Glutamatergic neuron (in vitro differentiated cells): Measurements from ENCODE around the gene ADAMTS6. TPM values are rescaled to one million over a fixed set of nuclear protein-coding genes. Genes with fewer than 3 reads are reported as not detected.

ENCODE experiments used
- DNase-seq: peaks from one replicate; pipeline ENCODE4 v3.0.0; 2022
- H3K27ac Mint-ChIP-seq: one replicate; pipeline ENCODE4 v1.8.0; 2020; ENCODE audit warnings: mild to moderate bottlenecking, mixed read lengths, inconsistent platforms; ENCODE audit not compliant: unreplicated experiment
- H3K27me3 Mint-ChIP-seq: one replicate; pipeline ENCODE4 v1.8.0; 2020; ENCODE audit warnings: mild to moderate bottlenecking, moderate library complexity, mixed read lengths, inconsistent platforms; ENCODE audit not compliant: unreplicated experiment
- H3K36me3 Mint-ChIP-seq: one replicate; pipeline ENCODE4 v1.8.0; 2020; ENCODE audit warnings: mild to moderate bottlenecking, mixed read lengths, inconsistent platforms; ENCODE audit not compliant: unreplicated experiment
- H3K4me1 Mint-ChIP-seq: one replicate; pipeline ENCODE4 v1.8.0; 2020; ENCODE audit warnings: mild to moderate bottlenecking, low read depth, mixed read lengths, inconsistent platforms; ENCODE audit not compliant: unreplicated experiment
- H3K4me3 Mint-ChIP-seq: one replicate; pipeline ENCODE4 v1.8.0; 2020; ENCODE audit warnings: mild to moderate bottlenecking, mixed read lengths, inconsistent platforms; ENCODE audit not compliant: unreplicated experiment
- H3K9me3 Mint-ChIP-seq: one replicate; pipeline ENCODE4 v1.8.0; 2020; ENCODE audit warnings: mild to moderate bottlenecking, moderate library complexity, mixed read lengths, inconsistent platforms; ENCODE audit not compliant: unreplicated experiment
- total RNA-seq: library from RNA; stranded (reverse); fragmentation: NEBNext Ultra II Directional; extraction: Animal tissue kit (Norgen Biotek cat#: 25700); gene quantifications from one replicate; pipeline ENCODE4 v1.2.1, GENCODE V29; 2021; ENCODE audit not compliant: unreplicated experiment
- TF ChIP-seq, protein P1 (sequence below): fragments of 200-600 bp; sonication (generic); IDR thresholded peaks from one replicate; pipeline ENCODE4 v1.5.0; 2021; ENCODE audit not compliant: partially characterized antibody, unreplicated experiment

The ADAMTS6 gene
- total RNA-seq, 1 donor from 2014 or later, result 2.1 TPM

DNA sequence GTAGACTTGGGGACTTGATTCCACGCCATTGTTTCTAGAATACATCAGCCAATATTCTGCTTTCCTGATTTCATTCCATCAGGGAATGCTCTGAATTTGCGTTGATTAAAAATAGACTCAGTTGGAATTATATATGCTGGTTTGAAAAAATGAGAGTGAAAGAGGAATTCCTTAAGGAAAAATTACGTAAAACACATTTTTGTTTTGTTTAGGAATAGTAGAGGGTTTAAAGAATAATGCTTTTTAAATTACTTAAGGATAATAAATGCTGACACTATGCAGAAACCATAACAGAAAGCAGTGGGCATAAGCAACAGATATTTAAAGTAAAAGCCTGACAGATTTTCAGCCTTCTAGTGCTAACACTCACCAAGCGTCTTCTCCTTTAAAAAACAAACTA, 235.0 kb downstream of the ADAMTS6 start:
- Mint-ChIP-seq H3K27me3 (no peaks in the 10 kb centered on the region), H3K36me3 (no peaks in the 10 kb centered on the region), H3K4me1 (peaks cover 2% of the 10 kb centered on the region), H3K4me3 (no peak overlapping the region), H3K9me3 (no peaks in the 10 kb centered on the region), H3K27ac (no peak overlapping the region)
- TF ChIP-seq, protein P1, sequence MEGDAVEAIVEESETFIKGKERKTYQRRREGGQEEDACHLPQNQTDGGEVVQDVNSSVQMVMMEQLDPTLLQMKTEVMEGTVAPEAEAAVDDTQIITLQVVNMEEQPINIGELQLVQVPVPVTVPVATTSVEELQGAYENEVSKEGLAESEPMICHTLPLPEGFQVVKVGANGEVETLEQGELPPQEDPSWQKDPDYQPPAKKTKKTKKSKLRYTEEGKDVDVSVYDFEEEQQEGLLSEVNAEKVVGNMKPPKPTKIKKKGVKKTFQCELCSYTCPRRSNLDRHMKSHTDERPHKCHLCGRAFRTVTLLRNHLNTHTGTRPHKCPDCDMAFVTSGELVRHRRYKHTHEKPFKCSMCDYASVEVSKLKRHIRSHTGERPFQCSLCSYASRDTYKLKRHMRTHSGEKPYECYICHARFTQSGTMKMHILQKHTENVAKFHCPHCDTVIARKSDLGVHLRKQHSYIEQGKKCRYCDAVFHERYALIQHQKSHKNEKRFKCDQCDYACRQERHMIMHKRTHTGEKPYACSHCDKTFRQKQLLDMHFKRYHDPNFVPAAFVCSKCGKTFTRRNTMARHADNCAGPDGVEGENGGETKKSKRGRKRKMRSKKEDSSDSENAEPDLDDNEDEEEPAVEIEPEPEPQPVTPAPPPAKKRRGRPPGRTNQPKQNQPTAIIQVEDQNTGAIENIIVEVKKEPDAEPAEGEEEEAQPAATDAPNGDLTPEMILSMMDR, result no peak
- no peak for DNase-seq

DNA sequence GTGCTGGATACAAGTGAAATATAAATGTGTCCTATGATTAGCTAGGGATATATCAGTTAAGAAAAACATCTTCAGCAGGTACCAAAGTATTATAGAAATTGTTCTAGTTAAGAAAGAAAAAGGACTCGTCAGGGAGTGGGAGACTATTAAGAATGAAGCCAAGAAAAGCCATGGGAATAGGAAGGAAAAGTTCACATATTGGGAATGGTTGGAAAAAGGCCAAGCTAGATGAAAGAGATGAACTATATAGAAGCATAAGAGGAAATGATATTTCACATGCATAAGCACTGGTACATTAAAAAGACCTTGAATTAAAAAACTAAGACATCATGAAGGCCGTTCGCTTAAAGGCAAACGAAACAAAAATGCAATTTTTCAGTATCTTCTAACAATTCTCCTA, 237.7 kb downstream of the ADAMTS6 start:
- Mint-ChIP-seq H3K4me1 (peaks cover 2% of the 10 kb centered on the region), H3K27ac (no peak overlapping the region), H3K27me3 (no peaks in the 10 kb centered on the region), H3K9me3 (no peaks in the 10 kb centered on the region), H3K36me3 (no peaks in the 10 kb centered on the region), H3K4me3 (no peak overlapping the region)
- TF ChIP-seq, protein P1, result no peak
- no peak for DNase-seq

DNA sequence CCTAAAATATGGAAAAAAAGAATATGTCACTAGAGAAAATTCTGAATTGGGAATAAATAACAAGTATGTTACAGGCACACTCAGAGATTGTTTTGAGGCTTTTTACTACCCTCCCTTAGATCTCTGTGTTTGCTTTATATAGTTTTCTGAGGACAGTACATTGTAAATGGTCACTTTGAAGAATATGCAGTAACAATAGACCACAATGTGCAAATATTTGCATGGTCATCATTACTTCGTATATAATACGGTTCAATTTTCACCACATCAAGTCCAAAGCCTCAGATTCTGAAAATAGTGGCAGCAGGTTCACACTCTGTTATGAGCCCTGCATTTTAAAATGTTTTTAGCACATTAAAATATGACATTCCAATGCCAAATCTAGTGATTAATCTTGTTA, 238.6 kb downstream of the ADAMTS6 start:
- Mint-ChIP-seq H3K27me3 (no peaks in the 10 kb centered on the region), H3K4me1 (peaks cover 2% of the 10 kb centered on the region), H3K4me3 (no peak overlapping the region), H3K27ac (no peak overlapping the region), H3K9me3 (no peaks in the 10 kb centered on the region), H3K36me3 (no peaks in the 10 kb centered on the region)
- TF ChIP-seq, protein P1, result no peak
- no peak for DNase-seq

DNA sequence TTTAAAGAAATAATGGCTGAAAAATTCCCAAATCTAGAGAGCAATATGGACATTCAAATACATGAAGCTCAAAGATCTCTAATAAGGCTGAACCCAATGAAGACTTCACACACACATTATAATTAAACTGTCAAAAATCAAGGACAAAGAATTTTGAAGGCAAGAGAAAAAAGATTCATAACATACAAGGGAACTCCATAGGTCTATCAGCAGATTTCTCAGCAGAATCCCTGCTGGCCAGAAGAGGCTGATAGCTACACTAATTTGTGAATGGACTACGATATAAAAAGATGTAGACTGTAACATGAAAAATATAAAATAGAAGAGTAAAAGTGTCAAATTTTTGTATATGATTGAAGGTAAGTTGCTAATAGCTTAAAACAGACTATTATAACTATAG, 251.9 kb downstream of the ADAMTS6 start:
- no peak for DNase-seq
- TF ChIP-seq, protein P1, result no peak
- H3K9me3 Mint-ChIP-seq, result peaks cover 5% of the 10 kb centered on the region
- H3K4me3 Mint-ChIP-seq, result no peak overlapping the region
- no peaks in the 10 kb centered on the region for H3K4me1 Mint-ChIP-seq
- H3K27ac Mint-ChIP-seq, result no peak overlapping the region
- H3K36me3 Mint-ChIP-seq, result peaks cover 22% of the 10 kb centered on the region
- H3K27me3 Mint-ChIP-seq, result no peaks in the 10 kb centered on the region

DNA sequence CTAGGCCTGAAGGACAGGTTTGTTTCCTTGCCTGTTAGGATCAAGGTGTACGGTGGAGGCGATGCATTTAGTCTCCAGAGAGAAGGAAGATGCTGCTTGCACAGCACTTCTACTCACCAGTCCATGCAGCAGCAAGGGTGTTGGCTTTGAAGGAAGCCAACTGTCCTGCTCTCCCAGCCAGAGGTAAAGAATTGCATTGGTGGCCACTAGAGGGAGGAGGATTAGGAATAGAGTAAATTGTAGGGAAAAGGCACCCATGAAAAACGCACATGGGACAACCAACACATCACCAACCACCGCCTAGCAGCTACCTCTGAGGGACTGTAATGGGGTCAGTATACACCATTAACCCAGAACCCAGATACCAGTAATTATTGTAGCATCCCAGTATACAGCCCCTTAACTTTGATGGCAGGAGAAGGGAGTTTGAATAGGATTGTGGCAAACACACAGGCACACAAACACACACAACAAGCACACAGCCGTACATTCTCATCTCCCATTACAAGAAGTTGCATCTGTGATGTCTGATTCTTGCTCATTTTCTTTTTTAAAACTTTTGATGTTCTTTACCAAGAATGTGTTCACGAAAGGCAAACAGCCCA, 267.7 kb downstream of the ADAMTS6 start:
- Mint-ChIP-seq H3K27me3 (peaks cover 2% of the 10 kb centered on the region), H3K4me1 (no peaks in the 10 kb centered on the region), H3K4me3 (no peak overlapping the region), H3K9me3 (no peaks in the 10 kb centered on the region), H3K36me3 (no peaks in the 10 kb centered on the region), H3K27ac (no peak overlapping the region)
- TF ChIP-seq, protein P1, result peak; percentile 64
- DNase-seq, result no peak
